ENCODE measurements around the gene MYO15B.

DNA sequence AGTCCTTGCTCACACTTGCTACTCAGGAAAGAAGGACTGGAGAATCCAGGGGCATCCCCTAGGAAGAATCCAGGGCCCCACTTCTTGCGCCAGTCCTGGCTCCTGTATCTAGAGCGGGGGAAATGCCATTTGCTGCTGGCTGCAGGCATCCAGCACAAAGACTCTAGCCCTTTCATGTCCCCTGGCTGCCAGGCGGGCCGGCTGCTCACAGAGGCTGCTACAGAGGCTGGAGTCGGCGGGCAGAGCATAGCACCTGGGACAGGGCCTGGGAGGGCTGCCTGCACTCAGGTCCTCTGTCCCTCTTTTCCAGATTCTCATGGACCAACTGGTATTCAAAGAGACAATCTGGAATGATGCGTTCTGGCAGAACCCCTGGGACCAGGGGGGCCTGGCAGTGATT is 59.5 kb downstream of the MYO15B start:
- no peak for TF ChIP-seq EZH2 (IDR thresholded peaks at IDR 0.05; ENCODE audit: borderline replicate concordance, low read depth, low read length, severe bottlenecking)
- TF ChIP-seq, protein P1, sequence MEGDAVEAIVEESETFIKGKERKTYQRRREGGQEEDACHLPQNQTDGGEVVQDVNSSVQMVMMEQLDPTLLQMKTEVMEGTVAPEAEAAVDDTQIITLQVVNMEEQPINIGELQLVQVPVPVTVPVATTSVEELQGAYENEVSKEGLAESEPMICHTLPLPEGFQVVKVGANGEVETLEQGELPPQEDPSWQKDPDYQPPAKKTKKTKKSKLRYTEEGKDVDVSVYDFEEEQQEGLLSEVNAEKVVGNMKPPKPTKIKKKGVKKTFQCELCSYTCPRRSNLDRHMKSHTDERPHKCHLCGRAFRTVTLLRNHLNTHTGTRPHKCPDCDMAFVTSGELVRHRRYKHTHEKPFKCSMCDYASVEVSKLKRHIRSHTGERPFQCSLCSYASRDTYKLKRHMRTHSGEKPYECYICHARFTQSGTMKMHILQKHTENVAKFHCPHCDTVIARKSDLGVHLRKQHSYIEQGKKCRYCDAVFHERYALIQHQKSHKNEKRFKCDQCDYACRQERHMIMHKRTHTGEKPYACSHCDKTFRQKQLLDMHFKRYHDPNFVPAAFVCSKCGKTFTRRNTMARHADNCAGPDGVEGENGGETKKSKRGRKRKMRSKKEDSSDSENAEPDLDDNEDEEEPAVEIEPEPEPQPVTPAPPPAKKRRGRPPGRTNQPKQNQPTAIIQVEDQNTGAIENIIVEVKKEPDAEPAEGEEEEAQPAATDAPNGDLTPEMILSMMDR (IDR thresholded peaks at IDR 0.05; ENCODE audit: borderline replicate concordance, extremely low read depth, low read length, poor library complexity, severe bottlenecking) = no peak
